HEK293 (cell line): ENCODE data around the gene VWF.

Experiments
- HOXA7 ChIP-seq: sonication (generic); formaldehyde crosslinking; IDR thresholded peaks from 2 replicates; pipeline ENCODE4 v1.8.1; 2022; ENCODE audit warnings: missing genetic modification reagents, borderline replicate concordance
- SETDB1 ChIP-seq: IDR thresholded peaks from one replicate; pipeline ENCODE4 v1.6.1; 2017; ENCODE audit warnings: mild to moderate bottlenecking, low read length, moderate library complexity, mixed read lengths; ENCODE audit not compliant: insufficient read length
- YY1 ChIP-seq: fragments of 450-650 bp; formaldehyde crosslinking; IDR thresholded peaks from 2 replicates; pipeline ENCODE4 v1.5.1; 2018; ENCODE audit warnings: missing biosample characterization, missing genetic modification characterization
- ZNF138 ChIP-seq: fragments of 450-650 bp; formaldehyde crosslinking; IDR thresholded peaks from 2 replicates; pipeline ENCODE4 v1.5.1; 2016; ENCODE audit warnings: missing biosample characterization, missing genetic modification characterization, borderline replicate concordance
- ZNF302 ChIP-seq: fragments of 450-650 bp; formaldehyde crosslinking; IDR thresholded peaks from 2 replicates; pipeline ENCODE4 v1.5.1; 2016; ENCODE audit warnings: missing biosample characterization, missing genetic modification characterization, low read depth
- ZNF341 ChIP-seq: fragments of 450-650 bp; formaldehyde crosslinking; IDR thresholded peaks from 2 replicates; pipeline ENCODE4; 2016; ENCODE audit warnings: low read depth, missing biosample characterization, missing genetic modification characterization
- ZNF354C ChIP-seq: fragments of 450-650 bp; formaldehyde crosslinking; IDR thresholded peaks from 2 replicates; pipeline ENCODE4 v1.5.1; 2016; ENCODE audit warnings: missing biosample characterization, missing genetic modification characterization, low read depth, borderline replicate concordance
- ZNF561 ChIP-seq: fragments of 450-650 bp; IDR thresholded peaks from 2 replicates; pipeline ENCODE4 v1.5.1; 2018; ENCODE audit warnings: missing biosample characterization, missing genetic modification characterization, borderline replicate concordance
- ZNF830 ChIP-seq: fragments of 450-650 bp; IDR thresholded peaks from 2 replicates; pipeline ENCODE4 v1.5.0; 2018; ENCODE audit warnings: missing biosample characterization, missing genetic modification characterization, low read depth, mild to moderate bottlenecking, moderate library complexity
- TF ChIP-seq, protein P1 (sequence below): fragments of 450-650 bp; formaldehyde crosslinking; IDR thresholded peaks from 2 replicates; pipeline ENCODE4 v1.5.1; 2016; ENCODE audit warnings: missing biosample characterization, missing genetic modification characterization
- TF ChIP-seq, protein P2 (sequence below): fragments of 450-650 bp; formaldehyde crosslinking; IDR thresholded peaks from 2 replicates; pipeline ENCODE4 v1.5.1; 2016; ENCODE audit warnings: missing biosample characterization, missing genetic modification characterization
- TF ChIP-seq, protein P3 (sequence below): fragments of 450-650 bp; formaldehyde crosslinking; conservative IDR thresholded peaks from 2 replicates; pipeline ENCODE4 v1.5.1; 2016; ENCODE audit warnings: low read depth, missing biosample characterization, missing genetic modification characterization

DNA sequence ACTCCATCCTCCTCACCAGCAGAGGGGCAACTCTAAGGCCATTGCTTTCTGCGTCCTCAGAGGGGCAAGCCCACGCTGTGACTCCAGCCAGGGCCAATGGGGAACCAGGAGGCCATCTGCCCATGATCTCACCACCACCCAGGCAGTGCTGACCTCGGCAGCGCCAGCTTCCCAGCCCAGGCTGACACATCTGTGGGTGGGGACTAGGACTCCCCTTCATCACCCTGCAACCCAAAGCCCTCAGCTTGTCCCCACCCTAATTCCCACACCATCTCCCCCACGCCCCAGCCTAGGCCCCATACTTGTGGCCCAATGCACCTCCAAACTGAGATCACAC, 58.6 kb downstream of the VWF start:
- TF ChIP-seq ZNF341 = no peak
- TF ChIP-seq, protein P1, sequence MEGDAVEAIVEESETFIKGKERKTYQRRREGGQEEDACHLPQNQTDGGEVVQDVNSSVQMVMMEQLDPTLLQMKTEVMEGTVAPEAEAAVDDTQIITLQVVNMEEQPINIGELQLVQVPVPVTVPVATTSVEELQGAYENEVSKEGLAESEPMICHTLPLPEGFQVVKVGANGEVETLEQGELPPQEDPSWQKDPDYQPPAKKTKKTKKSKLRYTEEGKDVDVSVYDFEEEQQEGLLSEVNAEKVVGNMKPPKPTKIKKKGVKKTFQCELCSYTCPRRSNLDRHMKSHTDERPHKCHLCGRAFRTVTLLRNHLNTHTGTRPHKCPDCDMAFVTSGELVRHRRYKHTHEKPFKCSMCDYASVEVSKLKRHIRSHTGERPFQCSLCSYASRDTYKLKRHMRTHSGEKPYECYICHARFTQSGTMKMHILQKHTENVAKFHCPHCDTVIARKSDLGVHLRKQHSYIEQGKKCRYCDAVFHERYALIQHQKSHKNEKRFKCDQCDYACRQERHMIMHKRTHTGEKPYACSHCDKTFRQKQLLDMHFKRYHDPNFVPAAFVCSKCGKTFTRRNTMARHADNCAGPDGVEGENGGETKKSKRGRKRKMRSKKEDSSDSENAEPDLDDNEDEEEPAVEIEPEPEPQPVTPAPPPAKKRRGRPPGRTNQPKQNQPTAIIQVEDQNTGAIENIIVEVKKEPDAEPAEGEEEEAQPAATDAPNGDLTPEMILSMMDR (tag by site-specific recombination) = no peak
- TF ChIP-seq, protein P2, sequence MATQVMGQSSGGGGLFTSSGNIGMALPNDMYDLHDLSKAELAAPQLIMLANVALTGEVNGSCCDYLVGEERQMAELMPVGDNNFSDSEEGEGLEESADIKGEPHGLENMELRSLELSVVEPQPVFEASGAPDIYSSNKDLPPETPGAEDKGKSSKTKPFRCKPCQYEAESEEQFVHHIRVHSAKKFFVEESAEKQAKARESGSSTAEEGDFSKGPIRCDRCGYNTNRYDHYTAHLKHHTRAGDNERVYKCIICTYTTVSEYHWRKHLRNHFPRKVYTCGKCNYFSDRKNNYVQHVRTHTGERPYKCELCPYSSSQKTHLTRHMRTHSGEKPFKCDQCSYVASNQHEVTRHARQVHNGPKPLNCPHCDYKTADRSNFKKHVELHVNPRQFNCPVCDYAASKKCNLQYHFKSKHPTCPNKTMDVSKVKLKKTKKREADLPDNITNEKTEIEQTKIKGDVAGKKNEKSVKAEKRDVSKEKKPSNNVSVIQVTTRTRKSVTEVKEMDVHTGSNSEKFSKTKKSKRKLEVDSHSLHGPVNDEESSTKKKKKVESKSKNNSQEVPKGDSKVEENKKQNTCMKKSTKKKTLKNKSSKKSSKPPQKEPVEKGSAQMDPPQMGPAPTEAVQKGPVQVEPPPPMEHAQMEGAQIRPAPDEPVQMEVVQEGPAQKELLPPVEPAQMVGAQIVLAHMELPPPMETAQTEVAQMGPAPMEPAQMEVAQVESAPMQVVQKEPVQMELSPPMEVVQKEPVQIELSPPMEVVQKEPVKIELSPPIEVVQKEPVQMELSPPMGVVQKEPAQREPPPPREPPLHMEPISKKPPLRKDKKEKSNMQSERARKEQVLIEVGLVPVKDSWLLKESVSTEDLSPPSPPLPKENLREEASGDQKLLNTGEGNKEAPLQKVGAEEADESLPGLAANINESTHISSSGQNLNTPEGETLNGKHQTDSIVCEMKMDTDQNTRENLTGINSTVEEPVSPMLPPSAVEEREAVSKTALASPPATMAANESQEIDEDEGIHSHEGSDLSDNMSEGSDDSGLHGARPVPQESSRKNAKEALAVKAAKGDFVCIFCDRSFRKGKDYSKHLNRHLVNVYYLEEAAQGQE (tag by site-specific recombination) = no peak
- no peak for TF ChIP-seq ZNF561 (tag by site-specific recombination)
- no peak for TF ChIP-seq ZNF830 (tag by site-specific recombination)
- no peak for TF ChIP-seq YY1
- TF ChIP-seq ZNF302 (tag by site-specific recombination) = no peak
- no peak for TF ChIP-seq ZNF138
- TF ChIP-seq SETDB1 = no peak
- no peak for TF ChIP-seq HOXA7
- TF ChIP-seq, protein P3, sequence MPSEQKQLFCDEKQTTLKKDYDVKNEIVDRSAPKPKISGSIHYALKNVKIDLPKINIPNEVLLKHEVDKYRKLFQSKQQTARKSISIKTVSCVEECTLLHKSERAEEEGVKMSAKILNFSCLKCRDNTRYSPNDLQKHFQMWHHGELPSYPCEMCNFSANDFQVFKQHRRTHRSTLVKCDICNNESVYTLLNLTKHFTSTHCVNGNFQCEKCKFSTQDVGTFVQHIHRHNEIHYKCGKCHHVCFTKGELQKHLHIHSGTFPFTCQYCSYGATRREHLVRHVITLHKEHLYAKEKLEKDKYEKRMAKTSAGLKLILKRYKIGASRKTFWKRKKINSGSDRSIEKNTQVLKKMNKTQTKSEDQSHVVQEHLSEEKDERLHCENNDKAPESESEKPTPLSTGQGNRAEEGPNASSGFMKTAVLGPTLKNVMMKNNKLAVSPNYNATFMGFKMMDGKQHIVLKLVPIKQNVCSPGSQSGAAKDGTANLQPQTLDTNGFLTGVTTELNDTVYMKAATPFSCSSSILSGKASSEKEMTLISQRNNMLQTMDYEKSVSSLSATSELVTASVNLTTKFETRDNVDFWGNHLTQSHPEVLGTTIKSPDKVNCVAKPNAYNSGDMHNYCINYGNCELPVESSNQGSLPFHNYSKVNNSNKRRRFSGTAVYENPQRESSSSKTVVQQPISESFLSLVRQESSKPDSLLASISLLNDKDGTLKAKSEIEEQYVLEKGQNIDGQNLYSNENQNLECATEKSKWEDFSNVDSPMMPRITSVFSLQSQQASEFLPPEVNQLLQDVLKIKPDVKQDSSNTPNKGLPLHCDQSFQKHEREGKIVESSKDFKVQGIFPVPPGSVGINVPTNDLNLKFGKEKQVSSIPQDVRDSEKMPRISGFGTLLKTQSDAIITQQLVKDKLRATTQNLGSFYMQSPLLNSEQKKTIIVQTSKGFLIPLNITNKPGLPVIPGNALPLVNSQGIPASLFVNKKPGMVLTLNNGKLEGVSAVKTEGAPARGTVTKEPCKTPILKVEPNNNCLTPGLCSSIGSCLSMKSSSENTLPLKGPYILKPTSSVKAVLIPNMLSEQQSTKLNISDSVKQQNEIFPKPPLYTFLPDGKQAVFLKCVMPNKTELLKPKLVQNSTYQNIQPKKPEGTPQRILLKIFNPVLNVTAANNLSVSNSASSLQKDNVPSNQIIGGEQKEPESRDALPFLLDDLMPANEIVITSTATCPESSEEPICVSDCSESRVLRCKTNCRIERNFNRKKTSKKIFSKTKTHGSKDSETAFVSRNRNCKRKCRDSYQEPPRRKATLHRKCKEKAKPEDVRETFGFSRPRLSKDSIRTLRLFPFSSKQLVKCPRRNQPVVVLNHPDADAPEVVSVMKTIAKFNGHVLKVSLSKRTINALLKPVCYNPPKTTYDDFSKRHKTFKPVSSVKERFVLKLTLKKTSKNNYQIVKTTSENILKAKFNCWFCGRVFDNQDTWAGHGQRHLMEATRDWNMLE (tag by site-specific recombination) = no peak
- TF ChIP-seq ZNF354C = no peak
